Erythroblast (primary cell): ENCODE measurements around the gene POLD2.

ENCODE experiments used
- GATA1 ChIP-seq: IDR thresholded peaks from 2 replicates; pipeline ENCODE4 v1.6.1; 2011; ENCODE audit warnings: low read depth, mild to moderate bottlenecking, control low read depth, low read length, moderate library complexity
- POLR2A ChIP-seq: IDR thresholded peaks from 2 replicates; pipeline ENCODE4 v1.6.1; 2011; ENCODE audit warnings: mild to moderate bottlenecking, low read length

GRCh38 chr7:44072364-44073231 is 50.8 kb downstream of the POLD2 start:
- TF ChIP-seq POLR2A, result no peak
- no peak for TF ChIP-seq GATA1
